HEK293 (cell line): ENCODE results near the gene CCDC184.
"Not testable (repeated sequence)": the region's sequence is repeated elsewhere in the genome, so short reads cannot be mapped to it uniquely, and the experiment has no call there.

ENCODE experiments used
- CTCF ChIA-PET: fragments of 350-600 bp; formaldehyde crosslinking; extraction: SDS; loops from one replicate; lab custom pipeline; 2021; ENCODE audit warnings: antibody characterized with exemption; lab: Yijun Ruan, JAX
- POLR2A ChIA-PET: fragments of 300-600 bp; formaldehyde crosslinking; extraction: SDS; loops from one replicate; lab custom pipeline; 2020; ENCODE audit warnings: antibody characterized with exemption, inconsistent platforms; lab: Yijun Ruan, JAX
- H3K27ac ChIP-seq: fragments of 200-500 bp; sonication (Bioruptor generic); 2 replicates; pipeline ENCODE4 v1.5.1; 2014; ENCODE audit warnings: low read depth, low read length, control low read depth, inconsistent platforms; ENCODE audit errors: extremely low read depth
- H3K36me3 ChIP-seq, 2 experiments: fragments of 200-500 bp in 1 of 2; sonication (Bioruptor generic) in 1 of 2; 1 replicate in 1 of 2; 2 replicates in 1 of 2; pipeline ENCODE4 v1.5.1; 2014 to 2017; ENCODE audit warnings: inconsistent platforms in 2 of 2, low read length in 2 of 2; ENCODE audit not compliant: control insufficient read depth in 2 of 2, insufficient read depth in 1 of 2
- H3K4me1 ChIP-seq: fragments of 200-500 bp; sonication (Bioruptor generic); 2 replicates; pipeline ENCODE4 v1.5.1; 2014; ENCODE audit warnings: mild to moderate bottlenecking, low read length, inconsistent platforms; ENCODE audit not compliant: control insufficient read depth, insufficient read depth
- H3K4me3 ChIP-seq: 2 replicates; pipeline ENCODE4 v1.5.1; 2011; ENCODE audit warnings: low read depth, mild to moderate bottlenecking, control low read depth, low read length, moderate library complexity
- H3K9me3 ChIP-seq: fragments of 200-500 bp; sonication (Bioruptor generic); 2 replicates; pipeline ENCODE4 v1.5.1; 2014; ENCODE audit warnings: low read depth, low read length, inconsistent platforms; ENCODE audit not compliant: control insufficient read depth, insufficient read depth
- MEIS1 ChIP-seq: sonication (generic); formaldehyde crosslinking; IDR thresholded peaks from 2 replicates; pipeline ENCODE4 v1.8.1; 2022; ENCODE audit warnings: missing genetic modification reagents, mild to moderate bottlenecking, borderline replicate concordance
- MZF1 ChIP-seq: fragments of 450-650 bp; formaldehyde crosslinking; IDR thresholded peaks from 2 replicates; pipeline ENCODE4 v1.5.1; 2017; ENCODE audit warnings: missing biosample characterization, missing genetic modification characterization, borderline replicate concordance
- SP3 ChIP-seq: fragments of 450-650 bp; formaldehyde crosslinking; IDR thresholded peaks from 2 replicates; pipeline ENCODE4 v1.5.1; 2016; ENCODE audit warnings: missing biosample characterization, missing genetic modification characterization
- YY1 ChIP-seq: fragments of 450-650 bp; formaldehyde crosslinking; IDR thresholded peaks from 2 replicates; pipeline ENCODE4 v1.5.1; 2018; ENCODE audit warnings: missing biosample characterization, missing genetic modification characterization
- ZBTB1 ChIP-seq: fragments of 450-650 bp; formaldehyde crosslinking; IDR thresholded peaks from 2 replicates; pipeline ENCODE4 v1.5.1; 2016; ENCODE audit warnings: missing biosample characterization, missing genetic modification characterization
- ZBTB7A ChIP-seq: fragments of 450-650 bp; formaldehyde crosslinking; IDR thresholded peaks from 2 replicates; pipeline ENCODE4 v1.5.1; 2016; ENCODE audit warnings: low read depth, missing biosample characterization, missing genetic modification characterization
- ZIC2 ChIP-seq: fragments of 450-650 bp; formaldehyde crosslinking; IDR thresholded peaks from 2 replicates; pipeline ENCODE4 v1.5.1; 2016; ENCODE audit warnings: missing biosample characterization, missing genetic modification characterization
- ZNF140 ChIP-seq: fragments of 450-650 bp; formaldehyde crosslinking; IDR thresholded peaks from 2 replicates; pipeline ENCODE4 v1.5.1; 2016; ENCODE audit warnings: missing biosample characterization, missing genetic modification characterization
- ZNF155 ChIP-seq: fragments of 450-650 bp; formaldehyde crosslinking; IDR thresholded peaks from 2 replicates; pipeline ENCODE4 v1.5.1; 2016; ENCODE audit warnings: missing biosample characterization, missing genetic modification characterization
- ZNF169 ChIP-seq: fragments of 450-650 bp; formaldehyde crosslinking; IDR thresholded peaks from 2 replicates; pipeline ENCODE4 v1.5.1; 2016; ENCODE audit warnings: missing biosample characterization, missing genetic modification characterization
- ZNF184 ChIP-seq: fragments of 450-650 bp; IDR thresholded peaks from 2 replicates; pipeline ENCODE4 v1.5.1; 2018; ENCODE audit warnings: missing biosample characterization, mild to moderate bottlenecking, missing genetic modification characterization
- ZNF23 ChIP-seq: fragments of 450-650 bp; formaldehyde crosslinking; IDR thresholded peaks from 2 replicates; pipeline ENCODE4 v1.5.1; 2016; ENCODE audit warnings: missing biosample characterization, missing genetic modification characterization, borderline replicate concordance
- ZNF311 ChIP-seq: fragments of 450-650 bp; formaldehyde crosslinking; IDR thresholded peaks from 2 replicates; pipeline ENCODE4 v1.5.1; 2017; ENCODE audit warnings: missing biosample characterization, missing genetic modification characterization, borderline replicate concordance
- ZNF510 ChIP-seq: fragments of 450-650 bp; formaldehyde crosslinking; IDR thresholded peaks from 2 replicates; pipeline ENCODE4 v1.5.1; 2018; ENCODE audit warnings: mild to moderate bottlenecking, missing genetic modification characterization, missing biosample characterization; ENCODE audit not compliant: insufficient replicate concordance
- ZNF548 ChIP-seq: fragments of 450-650 bp; formaldehyde crosslinking; IDR thresholded peaks from 2 replicates; pipeline ENCODE4 v1.5.1; 2016; ENCODE audit warnings: missing biosample characterization, missing genetic modification characterization
- ZNF555 ChIP-seq: fragments of 450-650 bp; formaldehyde crosslinking; conservative IDR thresholded peaks from 2 replicates; pipeline ENCODE4 v1.5.1; 2017; ENCODE audit warnings: missing biosample characterization, mild to moderate bottlenecking, missing genetic modification characterization, inconsistent platforms
- TF ChIP-seq, protein P1 (sequence below): fragments of 450-650 bp; formaldehyde crosslinking; IDR thresholded peaks from 2 replicates; pipeline ENCODE4 v1.5.1; 2017; ENCODE audit warnings: missing biosample characterization, missing genetic modification characterization
- TF ChIP-seq, protein P2 (sequence below): fragments of 450-650 bp; formaldehyde crosslinking; IDR thresholded peaks from 2 replicates; pipeline ENCODE4 v1.5.1; 2016; ENCODE audit warnings: missing biosample characterization, missing genetic modification characterization
- TF ChIP-seq, protein P3 (sequence below): fragments of 450-650 bp; formaldehyde crosslinking; IDR thresholded peaks from 2 replicates; pipeline ENCODE4 v1.5.0; 2017; ENCODE audit warnings: missing biosample characterization, missing genetic modification characterization, borderline replicate concordance
- TF ChIP-seq, protein P4 (sequence below): fragments of 450-650 bp; formaldehyde crosslinking; IDR thresholded peaks from 2 replicates; pipeline ENCODE4 v1.5.1; 2016; ENCODE audit warnings: missing biosample characterization, missing genetic modification characterization, low read depth

Gene CCDC184

DNA sequence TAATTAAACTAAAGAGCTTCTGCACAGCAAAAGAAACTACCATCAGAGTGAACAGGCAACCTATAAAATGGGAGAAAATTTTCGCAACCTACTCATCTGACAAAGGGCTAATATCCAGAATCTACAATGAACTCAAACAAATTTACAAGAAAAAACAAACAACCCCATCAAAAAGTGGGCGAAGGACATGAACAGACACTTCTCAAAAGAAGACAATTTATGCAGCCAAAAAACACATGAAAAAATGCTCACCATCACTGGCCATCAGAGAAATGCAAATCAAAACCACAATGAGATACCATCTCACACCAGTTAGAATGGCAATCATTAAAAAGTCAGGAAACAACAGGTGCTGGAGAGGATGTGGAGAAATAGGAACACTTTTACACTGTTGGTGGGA lies 26.1 kb downstream of the CCDC184 start:
- POLR2A ChIA-PET, H3K4me1 ChIP-seq, CTCF ChIA-PET, H3K9me3 ChIP-seq, H3K4me3 ChIP-seq, H3K27ac ChIP-seq, H3K36me3 ChIP-seq: not testable (repeated sequence)

DNA sequence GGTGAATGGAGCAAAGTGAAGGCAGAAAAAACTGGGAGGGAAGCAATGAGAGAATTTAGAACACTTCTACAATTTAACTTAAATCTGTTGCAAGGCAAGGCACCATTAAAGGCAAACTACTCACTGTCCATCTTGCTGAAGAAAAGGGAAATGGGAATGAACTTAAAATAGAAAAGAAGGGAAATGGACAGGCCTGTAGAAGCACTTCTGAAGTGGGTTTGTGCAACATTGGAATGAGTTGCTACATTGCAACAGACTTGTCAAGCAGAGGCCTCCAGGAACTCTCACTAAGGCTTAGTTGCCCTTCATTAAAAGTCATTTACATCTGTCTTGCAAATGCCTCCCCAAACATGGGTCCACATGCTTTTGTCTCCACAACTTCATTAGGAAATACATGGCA lies 33.3 kb downstream of the CCDC184 start:
- TF ChIP-seq MZF1 (tag by site-specific recombination) = no peak
- no peak for TF ChIP-seq YY1
- TF ChIP-seq ZNF311 = no peak
- TF ChIP-seq, protein P1, sequence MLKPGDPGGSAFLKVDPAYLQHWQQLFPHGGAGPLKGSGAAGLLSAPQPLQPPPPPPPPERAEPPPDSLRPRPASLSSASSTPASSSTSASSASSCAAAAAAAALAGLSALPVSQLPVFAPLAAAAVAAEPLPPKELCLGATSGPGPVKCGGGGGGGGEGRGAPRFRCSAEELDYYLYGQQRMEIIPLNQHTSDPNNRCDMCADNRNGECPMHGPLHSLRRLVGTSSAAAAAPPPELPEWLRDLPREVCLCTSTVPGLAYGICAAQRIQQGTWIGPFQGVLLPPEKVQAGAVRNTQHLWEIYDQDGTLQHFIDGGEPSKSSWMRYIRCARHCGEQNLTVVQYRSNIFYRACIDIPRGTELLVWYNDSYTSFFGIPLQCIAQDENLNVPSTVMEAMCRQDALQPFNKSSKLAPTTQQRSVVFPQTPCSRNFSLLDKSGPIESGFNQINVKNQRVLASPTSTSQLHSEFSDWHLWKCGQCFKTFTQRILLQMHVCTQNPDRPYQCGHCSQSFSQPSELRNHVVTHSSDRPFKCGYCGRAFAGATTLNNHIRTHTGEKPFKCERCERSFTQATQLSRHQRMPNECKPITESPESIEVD (tag by site-specific recombination) = no peak
- no peak for TF ChIP-seq ZNF23 (tag by site-specific recombination)
- TF ChIP-seq, protein P2, sequence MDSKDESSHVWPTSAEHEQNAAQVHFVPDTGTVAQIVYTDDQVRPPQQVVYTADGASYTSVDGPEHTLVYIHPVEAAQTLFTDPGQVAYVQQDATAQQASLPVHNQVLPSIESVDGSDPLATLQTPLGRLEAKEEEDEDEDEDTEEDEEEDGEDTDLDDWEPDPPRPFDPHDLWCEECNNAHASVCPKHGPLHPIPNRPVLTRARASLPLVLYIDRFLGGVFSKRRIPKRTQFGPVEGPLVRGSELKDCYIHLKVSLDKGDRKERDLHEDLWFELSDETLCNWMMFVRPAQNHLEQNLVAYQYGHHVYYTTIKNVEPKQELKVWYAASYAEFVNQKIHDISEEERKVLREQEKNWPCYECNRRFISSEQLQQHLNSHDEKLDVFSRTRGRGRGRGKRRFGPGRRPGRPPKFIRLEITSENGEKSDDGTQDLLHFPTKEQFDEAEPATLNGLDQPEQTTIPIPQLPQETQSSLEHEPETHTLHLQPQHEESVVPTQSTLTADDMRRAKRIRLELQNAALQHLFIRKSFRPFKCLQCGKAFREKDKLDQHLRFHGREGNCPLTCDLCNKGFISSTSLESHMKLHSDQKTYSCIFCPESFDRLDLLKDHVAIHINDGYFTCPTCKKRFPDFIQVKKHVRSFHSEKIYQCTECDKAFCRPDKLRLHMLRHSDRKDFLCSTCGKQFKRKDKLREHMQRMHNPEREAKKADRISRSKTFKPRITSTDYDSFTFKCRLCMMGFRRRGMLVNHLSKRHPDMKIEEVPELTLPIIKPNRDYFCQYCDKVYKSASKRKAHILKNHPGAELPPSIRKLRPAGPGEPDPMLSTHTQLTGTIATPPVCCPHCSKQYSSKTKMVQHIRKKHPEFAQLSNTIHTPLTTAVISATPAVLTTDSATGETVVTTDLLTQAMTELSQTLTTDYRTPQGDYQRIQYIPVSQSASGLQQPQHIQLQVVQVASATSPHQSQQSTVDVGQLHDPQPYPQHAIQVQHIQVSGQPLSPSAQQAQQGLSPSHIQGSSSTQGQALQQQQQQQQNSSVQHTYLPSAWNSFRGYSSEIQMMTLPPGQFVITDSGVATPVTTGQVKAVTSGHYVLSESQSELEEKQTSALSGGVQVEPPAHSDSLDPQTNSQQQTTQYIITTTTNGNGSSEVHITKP = no peak
- no peak for TF ChIP-seq MEIS1 (CRISPR knock-in tag)
- H3K4me3 ChIP-seq = no peak overlapping the region
- no peak overlapping the region for H3K27ac ChIP-seq
- no peaks in the 10 kb centered on the region for H3K4me1 ChIP-seq
- CTCF ChIA-PET = no interaction called here
- no peaks in the 10 kb centered on the region for H3K9me3 ChIP-seq
- POLR2A ChIA-PET = no interaction called here
- H3K36me3 ChIP-seq = no peaks in the 10 kb centered on the region

DNA sequence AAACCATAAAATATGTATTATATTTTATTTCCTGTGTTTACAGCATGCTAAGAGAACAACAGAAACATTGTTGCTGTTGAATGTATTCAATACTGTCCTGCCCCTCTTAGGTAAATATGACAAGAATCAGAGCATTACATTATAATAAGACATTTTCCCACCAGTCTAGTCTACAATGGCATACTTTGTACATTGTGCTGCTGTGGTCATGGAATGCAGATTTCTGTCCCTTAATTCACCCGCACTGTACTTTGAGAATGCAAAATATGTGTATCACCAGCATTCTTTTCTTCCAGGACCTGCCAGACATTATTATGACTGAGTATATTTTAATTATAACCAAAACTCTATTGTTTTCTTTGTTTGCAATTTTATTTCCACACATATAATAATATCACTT lies 36.2 kb downstream of the CCDC184 start:
- CTCF ChIA-PET = no interaction called here
- TF ChIP-seq ZNF555 (tag by site-specific recombination) (no peak), SP3 (tag by site-specific recombination) (no peak), ZNF548 (tag by site-specific recombination) (no peak), ZBTB1 (tag by site-specific recombination) (no peak), ZIC2 (tag by site-specific recombination) (no peak), ZNF140 (tag by site-specific recombination) (no peak), ZBTB7A (tag by site-specific recombination) (no peak), ZNF510 (tag by site-specific recombination) (no peak), ZNF169 (tag by site-specific recombination) (no peak), ZNF184 (no peak), ZNF155 (tag by site-specific recombination) (no peak)
- TF ChIP-seq, protein P3, sequence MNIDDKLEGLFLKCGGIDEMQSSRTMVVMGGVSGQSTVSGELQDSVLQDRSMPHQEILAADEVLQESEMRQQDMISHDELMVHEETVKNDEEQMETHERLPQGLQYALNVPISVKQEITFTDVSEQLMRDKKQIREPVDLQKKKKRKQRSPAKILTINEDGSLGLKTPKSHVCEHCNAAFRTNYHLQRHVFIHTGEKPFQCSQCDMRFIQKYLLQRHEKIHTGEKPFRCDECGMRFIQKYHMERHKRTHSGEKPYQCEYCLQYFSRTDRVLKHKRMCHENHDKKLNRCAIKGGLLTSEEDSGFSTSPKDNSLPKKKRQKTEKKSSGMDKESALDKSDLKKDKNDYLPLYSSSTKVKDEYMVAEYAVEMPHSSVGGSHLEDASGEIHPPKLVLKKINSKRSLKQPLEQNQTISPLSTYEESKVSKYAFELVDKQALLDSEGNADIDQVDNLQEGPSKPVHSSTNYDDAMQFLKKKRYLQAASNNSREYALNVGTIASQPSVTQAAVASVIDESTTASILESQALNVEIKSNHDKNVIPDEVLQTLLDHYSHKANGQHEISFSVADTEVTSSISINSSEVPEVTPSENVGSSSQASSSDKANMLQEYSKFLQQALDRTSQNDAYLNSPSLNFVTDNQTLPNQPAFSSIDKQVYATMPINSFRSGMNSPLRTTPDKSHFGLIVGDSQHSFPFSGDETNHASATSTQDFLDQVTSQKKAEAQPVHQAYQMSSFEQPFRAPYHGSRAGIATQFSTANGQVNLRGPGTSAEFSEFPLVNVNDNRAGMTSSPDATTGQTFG (tag by site-specific recombination) = no peak
- TF ChIP-seq, protein P4, sequence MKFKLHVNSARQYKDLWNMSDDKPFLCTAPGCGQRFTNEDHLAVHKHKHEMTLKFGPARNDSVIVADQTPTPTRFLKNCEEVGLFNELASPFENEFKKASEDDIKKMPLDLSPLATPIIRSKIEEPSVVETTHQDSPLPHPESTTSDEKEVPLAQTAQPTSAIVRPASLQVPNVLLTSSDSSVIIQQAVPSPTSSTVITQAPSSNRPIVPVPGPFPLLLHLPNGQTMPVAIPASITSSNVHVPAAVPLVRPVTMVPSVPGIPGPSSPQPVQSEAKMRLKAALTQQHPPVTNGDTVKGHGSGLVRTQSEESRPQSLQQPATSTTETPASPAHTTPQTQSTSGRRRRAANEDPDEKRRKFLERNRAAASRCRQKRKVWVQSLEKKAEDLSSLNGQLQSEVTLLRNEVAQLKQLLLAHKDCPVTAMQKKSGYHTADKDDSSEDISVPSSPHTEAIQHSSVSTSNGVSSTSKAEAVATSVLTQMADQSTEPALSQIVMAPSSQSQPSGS (tag by site-specific recombination) = no peak
- POLR2A ChIA-PET = no interaction called here

More for the DNA sequence above, 36.2 kb downstream of the CCDC184 start:
- no peaks in the 10 kb centered on the region for H3K9me3 ChIP-seq
- H3K4me3 ChIP-seq = no peak overlapping the region
- no peaks in the 10 kb centered on the region for H3K4me1 ChIP-seq
- no peaks in the 10 kb centered on the region for H3K36me3 ChIP-seq
- H3K27ac ChIP-seq = no peak overlapping the region
